ENCODE measurements around the gene ONECUT1.

GRCh38 chr15:52765785-52766184, 24.4 kb downstream of the ONECUT1 start:
- TF ChIP-seq ZFP3 (CRISPR knock-in tag; IDR thresholded peaks at IDR 0.05): no peak
- no peak for TF ChIP-seq ZNF565 (CRISPR knock-in tag; conservative IDR thresholded peaks at IDR 0.05; ENCODE audit: low read depth)

Data from SK-N-SH treated with all-trans-retinoic acid at 6 μM for 48 hours (cell line).